COLO668 (cell line): ENCODE measurements around the gene IFITM2.
A peak's percentile ranks its signal among the peaks of the same experiment; 100 is the strongest.
"Not testable (repeated sequence)": the region's sequence is repeated elsewhere in the genome, so short reads cannot be mapped to it uniquely, and the experiment has no call there.

ENCODE experiments used
- DNase-seq: peaks from one replicate; lab custom pipeline; 2025; ENCODE audit not compliant: unreplicated experiment; lab: John Stamatoyannopoulos, UW

IFITM2 gene

DNA sequence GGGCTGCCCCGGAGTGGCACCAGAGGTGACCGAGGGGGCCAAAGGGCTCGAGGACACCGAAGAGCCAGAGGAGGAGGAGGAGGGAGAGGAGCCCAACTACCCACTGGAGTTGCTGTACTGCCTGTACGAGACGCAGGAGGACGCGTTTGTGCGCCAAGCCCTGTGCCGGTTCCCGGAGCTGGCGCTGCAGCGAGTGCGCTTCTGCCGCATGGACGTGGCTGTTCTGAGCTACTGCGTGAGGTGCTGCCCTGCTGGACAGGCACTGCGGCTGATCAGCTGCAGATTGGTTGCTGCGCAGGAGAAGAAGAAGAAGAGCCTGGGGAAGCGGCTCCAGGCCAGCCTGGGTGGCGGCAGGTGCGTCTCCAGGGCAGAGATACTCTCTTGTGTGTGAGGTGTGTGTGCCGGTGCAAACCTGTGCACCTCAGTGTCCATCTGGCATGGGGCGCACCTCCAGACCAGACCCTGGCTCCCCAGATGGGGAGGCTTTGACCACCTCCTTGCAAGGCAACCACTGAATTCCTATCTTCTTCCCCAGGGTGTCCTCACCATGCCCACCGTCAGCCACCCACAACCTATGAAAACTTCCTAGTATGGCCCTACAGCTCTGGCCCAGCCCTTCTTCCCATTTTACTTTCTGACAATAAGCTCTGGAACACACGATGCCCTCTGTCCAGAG, 26.0 kb upstream of the IFITM2 start:
- DNase-seq, result no peak

DNA sequence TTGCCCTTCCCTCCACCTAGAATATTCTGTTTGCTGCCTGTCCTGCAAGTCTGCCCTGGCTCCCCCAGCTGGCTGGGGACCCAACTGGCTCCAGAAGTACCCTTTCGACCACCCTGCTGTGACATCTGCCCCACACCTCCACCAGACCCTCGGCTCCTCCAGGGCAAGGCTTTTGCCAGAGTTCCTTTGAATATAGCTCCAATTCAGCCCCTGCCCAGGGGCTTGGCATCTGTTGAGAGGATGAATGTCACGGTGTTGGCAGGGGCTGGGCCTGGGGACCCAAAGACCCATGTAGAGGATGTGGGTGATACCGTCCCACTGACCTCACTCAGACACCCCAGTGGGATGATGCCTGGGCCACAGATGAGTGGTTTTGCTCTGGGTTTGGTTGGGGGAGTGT, 25.4 kb upstream of the IFITM2 start:
- no peak for DNase-seq

DNA sequence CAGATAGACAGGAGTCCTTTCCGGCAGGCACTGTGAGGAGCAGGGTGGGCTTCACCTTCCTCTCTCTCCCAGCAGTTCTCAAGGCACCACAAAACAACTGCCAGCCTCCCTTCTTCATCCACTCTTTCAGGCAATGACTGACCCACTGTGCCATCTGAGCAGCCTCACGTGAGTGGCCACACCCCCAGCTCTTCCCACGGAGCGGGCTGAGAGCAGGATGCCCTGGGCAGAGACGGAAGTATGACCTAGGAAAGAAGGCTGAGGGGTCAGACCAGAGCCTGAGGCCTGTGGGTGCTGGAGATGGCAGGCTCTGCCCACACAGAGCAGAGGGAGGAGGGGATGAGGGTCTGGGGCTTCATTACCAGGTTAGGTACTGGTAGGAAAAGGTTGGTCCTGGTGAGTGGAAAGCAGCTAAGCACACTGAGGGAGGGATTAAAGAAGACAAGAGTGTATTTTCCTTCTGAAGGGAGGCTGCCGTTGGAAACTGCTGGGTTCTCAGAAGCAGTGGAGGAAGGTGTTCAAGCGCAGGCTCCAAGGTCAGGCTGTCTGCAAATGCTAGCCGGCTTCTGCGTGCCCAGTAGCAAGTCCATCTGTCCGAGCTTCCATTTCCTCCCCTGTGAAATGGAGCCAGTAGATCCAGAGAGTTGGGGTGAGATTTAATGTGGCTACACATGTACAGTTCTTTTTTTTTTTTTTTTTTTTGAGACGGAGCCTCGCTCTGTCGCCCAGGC, 24.8 kb upstream of the IFITM2 start:
- DNase-seq, result no peak

DNA sequence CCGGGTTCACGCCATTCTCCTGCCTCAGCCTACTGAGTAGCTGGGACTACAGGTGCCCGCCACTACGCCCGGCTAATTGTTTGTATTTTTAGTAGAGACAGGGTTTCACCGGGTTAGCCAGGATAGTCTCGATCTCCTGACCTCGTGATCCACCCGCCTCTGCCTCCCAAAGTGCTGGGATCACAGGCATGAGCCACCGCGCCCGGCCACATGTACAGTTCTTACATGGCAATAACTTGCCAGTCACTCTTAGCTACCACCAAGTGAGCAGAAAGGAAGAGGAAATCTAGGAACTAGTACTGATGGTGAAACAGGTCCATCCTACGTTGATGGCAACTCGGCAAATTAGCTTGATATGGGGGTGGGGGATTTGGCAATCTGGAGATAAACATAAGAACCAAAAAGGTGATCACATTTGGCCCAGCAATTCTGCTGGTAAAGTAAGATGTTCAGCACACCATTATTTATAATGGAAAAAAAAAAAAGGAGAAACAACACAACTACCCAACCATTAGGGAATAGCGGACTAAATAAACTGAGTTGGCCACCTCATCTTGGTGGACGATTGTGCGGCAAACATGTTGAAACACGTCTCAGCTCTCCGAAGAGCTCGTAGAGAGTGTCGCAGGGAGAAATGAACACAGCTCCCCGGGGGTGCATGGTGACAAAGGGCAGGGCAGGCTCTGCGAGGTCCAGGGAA, 24.1 kb upstream of the IFITM2 start:
- DNase-seq, result no peak

DNA sequence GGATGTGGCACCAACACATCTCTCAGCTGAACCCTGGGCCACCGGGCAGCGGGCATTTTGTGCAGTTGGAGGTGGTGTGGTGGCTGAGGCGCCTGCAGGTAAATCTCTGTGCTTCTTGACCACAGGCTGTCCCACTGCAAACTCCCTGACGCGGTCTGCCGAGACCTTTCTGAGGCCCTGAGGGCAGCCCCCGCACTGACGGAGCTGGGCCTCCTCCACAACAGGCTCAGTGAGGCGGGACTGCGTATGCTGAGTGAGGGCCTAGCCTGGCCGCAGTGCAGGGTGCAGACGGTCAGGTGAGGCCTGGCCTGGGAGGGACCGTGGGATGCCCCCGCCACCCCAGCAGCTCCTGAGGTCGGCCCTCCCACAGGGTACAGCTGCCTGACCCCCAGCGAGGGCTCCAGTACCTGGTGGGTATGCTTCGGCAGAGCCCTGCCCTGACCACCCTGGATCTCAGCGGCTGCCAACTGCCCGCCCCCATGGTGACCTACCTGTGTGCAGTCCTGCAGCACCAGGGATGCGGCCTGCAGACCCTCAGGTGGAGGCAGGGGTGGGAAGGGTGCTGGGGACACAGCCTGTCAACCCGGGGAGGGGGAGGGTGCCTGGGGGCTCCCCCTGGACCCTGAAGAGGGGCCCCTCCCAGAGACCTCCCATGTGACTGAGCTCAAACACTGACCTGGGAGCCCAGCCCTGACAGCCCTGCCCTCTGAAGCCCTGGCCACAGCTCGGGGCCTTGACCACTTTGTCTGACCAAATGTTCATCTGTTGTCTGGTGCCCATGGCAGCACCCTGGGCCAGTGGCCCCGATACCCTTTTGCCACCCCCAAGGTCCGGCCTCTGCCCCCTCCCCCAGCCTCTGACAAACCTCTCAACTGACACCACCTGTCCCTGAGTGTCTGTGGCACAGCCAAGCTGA, 23.3 kb upstream of the IFITM2 start:
- DNase-seq, result no peak

DNA sequence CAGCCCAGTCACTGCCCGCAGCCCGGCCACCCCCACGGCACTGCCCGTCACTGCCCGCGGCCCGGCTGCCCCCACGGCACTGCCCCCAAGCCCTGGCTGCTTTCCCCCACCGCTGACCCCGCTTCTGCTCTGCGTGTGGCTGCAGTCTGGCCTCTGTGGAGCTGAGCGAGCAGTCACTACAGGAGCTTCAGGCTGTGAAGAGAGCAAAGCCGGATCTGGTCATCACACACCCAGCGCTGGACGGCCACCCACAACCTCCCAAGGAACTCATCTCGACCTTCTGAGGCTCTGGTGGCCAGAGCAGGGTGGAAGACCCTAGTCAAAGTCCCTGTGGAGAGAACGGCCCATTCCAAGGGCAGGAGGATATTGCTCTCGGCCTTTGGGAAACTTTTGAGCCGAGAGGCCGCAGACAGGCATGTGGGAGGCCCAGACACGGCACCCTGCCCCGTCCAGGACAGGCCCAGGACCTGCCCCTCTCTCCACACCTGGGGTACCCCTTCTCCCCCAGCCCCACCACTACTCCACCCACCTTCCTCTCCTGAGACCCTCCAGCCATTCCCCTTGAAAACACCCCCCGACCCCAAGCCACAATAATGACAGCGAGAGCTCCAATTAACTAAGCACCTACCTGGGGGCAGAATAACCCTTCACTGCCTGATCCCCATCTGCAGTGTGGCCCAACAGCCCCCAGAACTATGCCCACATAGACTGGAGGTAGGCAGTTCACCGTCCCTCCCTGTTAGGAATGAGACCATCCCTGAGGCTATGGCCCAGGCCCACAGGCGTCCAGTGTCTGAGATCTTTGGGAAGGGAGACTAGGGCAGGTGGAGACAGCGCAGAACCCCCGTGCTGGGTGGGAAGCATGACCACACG, 22.4 kb upstream of the IFITM2 start:
- no peak for DNase-seq

DNA sequence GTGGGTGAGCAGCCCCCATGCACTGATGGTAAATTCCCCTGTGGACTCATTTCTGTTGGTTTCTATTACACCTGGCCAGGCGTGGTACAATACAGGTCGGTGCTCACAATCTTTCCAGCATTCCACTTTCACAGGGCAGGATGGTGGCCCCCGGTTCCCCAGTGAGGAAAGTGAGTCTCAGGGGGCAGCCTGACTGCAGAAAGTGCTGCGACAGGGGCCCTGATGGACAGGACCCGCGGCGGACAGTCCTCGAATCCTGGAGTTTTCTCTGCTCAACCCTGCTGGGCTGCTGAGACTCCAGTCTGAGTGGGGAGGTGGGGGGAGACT, 21.8 kb upstream of the IFITM2 start:
- DNase-seq, result no peak

DNA sequence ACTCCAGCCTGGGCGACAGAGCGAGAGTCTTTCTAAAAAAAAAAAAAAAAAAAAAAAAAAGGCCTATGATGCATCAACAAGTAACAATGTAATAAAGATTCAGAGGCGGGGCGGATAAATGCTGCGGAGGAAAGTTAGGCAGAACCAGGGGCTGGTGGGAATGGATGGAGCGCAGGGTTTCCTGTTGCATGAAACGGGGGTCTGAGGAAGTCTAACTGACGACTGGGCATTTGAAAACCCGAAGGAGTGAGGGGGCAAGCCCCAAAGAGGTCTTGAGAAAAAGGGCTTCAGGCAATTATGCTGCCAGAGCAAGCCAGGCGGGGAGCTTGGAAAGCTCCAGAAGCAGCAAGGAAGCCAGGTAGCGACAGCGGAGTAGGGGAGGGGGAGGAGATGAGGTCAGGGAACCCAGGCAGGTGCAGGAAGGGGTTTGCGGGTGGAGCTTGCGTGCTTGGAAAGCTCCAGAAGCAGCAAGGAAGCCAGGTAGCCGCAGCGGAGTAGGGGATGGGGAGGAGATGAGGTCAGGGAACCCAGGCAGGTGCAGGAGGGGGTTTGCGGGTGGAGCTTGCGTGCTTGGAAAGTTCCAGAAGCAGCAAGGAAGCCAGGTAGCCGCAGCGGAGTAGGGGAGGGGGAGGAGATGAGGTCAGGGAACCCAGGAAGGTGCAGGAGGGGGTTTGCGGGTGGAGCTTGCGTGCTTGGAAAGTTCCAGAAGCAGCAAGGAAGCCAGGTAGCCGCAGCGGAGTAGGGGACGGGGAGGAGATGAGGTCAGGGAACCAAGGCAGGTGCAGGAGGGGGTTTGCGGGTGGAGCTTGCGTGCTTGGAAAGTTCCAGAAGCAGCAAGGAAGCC, 20.4 kb upstream of the IFITM2 start:
- DNase-seq, result not testable (repeated sequence)

DNA sequence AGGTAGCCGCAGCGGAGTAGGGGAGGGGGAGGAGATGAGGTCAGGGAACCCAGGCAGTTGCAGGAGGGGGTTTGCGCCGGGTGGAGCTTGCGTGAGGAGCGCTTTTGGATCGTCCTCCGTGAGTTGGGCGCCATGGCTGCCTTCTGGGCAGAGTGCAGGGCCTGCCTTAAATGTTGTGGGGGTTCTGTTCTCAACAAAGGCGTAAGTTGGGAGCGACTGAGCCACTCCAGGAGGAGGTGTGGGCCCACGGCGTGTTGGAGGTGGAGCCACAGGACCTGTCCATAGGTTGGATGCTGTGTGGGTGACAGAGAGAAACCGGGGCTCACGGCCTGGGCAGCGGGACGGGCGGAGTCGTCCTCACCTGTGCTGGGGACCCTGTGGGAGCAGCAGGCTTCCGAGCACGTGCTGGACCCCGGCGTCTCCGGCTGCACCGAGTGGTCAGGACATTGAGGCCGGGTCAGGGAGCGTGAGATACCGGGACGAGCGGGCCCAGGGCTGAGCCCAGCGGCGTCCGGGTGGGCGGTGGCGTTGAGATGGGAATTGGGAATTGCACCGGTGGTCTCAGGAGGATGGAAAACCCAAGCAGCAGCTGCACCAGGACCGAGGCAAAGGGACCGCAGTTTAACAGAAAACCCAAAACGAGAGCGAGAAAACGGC, 19.7 kb upstream of the IFITM2 start:
- no peak for DNase-seq

DNA sequence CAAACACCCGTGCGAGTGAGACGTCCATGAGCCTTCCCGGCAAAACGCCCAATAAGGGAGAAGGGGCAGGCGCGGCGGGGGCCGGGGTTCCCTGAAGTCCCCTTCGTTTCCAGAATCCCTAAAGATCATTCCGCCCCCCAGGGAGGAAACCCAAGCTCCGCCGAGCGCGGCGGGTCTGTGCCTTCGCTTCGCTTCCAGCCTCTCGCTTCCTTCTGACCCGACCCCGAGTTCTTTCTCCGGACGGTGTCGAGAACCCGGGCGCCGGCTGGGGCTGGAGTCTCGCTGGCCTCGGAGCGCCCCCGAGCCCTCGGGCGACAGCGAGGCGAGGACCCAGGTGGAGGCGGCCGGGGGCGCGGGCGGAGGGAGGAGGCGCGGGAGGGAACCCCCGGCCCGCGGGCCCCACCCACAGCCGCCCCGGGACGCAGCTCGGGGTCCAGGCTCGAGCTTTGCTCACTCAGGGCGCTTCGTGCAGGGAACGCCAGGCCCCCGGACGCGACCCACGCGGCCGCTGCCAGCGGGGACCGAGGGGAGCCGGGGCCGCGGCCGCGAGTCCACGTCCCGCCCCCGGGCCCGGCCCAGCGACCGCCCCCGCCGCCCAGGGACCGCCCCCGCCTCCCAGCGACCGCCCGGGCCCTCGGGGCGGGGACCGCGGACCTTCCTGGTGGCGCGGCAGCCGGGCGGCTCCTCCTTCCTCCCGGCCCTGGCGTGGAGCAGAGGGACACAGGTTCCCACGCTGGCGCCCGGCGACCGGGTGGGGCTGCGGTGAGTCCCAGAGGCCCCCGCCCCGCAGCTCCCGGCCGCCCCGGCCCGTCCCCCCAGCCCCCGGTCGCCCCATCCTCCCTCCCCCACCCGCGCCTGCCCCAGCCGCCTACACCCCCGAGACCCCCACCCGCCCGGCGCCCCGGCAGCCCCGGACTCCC, 18.9 kb upstream of the IFITM2 start, which contains the start of gene PGGHG:
Gene PGGHG (plus strand): TSS at position 649 of the 920 bp plus-strand sequence. CDS start 691 bp downstream, outside the sequence.
- peak; percentile 7 for DNase-seq

DNA sequence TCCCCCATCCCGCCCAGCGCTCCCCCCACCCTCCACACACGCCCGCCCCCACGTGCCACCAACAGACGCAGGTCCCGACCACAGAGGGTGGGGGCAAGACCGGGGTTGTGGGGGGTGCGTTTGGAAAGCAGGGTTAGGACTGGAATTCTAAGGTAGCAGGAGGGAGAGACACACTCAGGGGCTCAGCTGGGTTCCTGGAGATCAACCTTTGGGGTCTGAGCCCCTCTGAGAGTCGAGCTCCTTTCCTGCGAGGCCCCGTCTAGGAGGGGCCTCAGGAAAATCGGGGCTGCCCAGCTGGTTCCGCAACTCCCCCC, 18.3 kb upstream of the IFITM2 start:
- no peak for DNase-seq

DNA sequence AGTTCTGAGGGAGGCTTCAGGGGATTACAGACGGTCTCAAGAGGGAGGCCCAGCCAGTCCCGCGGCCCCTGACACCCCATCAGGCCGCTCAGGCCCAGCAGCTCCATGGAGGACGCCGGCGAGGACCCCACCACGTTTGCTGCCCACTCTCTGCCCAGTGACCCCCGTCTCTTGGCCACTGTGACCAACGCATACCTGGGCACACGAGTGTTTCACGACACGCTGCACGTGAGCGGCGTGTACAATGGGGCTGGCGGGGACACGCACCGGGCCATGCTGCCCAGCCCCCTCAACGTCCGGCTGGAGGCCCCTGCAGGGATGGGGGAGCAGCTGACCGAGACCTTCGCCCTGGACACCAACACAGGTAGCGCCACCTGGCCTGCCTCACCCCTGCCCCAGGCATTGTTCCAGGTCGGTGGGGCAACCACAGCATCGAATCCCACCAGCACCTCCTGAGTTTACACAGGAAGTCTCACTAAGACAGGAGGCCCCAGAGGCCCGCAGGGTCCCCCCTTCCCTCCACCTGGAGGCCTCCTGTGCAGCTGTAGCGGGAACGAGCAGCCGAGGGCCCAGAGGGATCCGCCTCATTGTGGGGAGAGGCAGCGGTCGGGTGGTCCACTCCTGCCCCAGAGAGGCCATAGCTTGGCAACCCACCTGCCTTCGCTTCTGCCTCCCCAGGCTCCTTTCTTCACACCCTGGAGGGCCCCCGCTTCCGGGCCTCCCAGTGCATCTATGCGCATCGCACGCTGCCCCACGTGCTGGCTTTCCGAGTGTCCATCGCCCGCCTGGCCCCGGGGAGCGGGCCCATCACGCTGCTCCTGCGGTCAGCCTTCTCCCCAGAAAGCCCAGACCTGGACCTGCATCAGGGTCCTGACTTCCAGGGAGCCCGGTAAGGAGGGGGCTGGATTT, 17.6 kb upstream of the IFITM2 start:
- DNase-seq, result no peak

DNA sequence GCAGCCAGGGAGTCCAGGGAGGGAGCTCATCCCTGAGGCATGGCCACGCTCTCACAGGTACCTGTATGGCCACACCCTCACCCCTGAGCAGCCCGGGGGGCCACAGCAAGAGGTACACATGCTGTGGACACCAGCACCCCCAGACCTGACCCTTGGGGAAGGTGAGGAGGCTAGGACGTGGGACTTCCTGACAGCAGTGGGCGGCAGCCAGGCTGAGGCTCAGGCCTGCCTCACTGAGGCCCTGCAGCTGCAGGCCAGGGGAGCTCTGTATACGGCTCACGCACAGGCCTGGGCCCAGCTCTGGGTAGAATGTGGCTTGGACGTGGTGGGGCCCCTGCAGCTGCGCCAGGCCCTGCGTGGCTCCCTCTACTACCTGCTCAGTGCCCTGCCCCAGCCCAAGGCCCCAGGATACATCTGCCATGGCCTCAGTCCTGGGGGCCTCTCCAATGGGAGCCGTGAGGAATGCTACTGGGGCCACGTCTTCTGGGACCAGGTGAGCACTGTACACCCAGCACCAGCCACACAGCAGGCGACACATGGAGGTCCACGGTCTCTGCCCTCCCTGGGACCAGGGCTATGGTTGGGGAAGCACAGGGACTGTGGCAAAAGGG, 16.9 kb upstream of the IFITM2 start:
- no peak for DNase-seq

DNA sequence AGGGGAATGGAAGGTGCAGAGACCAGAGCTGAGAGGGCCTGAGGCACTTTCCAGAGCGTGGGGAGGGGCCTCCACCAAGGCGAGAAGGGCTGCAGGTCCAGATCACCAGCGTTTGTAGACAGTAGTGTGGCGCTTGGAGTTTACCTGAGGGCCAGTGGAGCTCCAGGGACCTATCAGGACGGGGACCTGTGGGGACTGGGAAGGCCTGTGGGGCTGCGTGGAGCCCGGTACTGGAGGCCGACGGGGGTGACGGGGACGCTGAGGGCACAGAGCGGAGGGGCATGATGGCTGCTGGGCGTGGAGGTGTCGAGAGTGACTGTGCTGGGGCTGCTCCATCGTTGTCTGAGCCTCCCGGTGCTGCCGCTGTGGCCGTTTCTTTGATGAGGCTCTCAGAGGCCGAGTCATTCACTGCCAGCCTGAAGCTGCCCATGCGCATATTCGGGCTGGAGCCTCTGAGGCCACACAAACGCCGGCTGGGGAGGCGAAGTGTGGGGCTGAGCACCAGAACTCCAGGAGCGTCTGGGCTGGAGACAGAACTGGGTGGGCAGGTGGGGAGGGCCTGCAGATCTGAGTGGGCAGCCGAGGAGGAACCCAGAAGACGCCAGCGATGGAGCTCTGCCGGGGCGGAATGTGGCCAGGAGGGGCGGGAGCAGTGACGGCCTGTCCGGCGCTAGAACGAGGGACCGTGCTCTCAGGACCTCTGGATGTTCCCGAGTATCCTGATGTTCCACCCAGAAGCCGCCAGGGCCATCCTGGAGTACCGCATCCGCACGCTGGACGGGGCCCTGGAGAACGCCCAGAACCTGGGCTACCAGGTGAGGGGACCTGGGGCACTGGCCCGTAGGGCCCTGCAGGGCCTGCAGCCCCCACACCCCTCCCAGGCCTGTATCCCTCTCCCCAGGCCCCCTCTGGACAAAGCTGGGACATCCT, 16.1 kb upstream of the IFITM2 start:
- DNase-seq, result no peak
